Uterus (tissue), 2 donors: ENCODE results near the gene NXPH4.

ENCODE experiments used
- POLR2A ChIP-seq, 2 donors: fragments of 450-650 bp; IDR thresholded peaks; one replicate each; pipeline ENCODE4 v1.6.1; 2016; ENCODE audit warnings: antibody characterized with exemption in 2 of 2, mild to moderate bottlenecking in 1 of 2, moderate library complexity in 1 of 2
- TF ChIP-seq, protein P1 (sequence below), 4 experiments: fragments of 200-600 bp in 2 of 4; fragments of 450-650 bp in 2 of 4; sonication (generic) in 2 of 4; IDR thresholded peaks; one replicate each; pipeline ENCODE4 v1.5.1; 2016 to 2019; ENCODE audit warnings: antibody characterized with exemption in 4 of 4, mild to moderate bottlenecking in 2 of 4, moderate library complexity in 1 of 4

DNA sequence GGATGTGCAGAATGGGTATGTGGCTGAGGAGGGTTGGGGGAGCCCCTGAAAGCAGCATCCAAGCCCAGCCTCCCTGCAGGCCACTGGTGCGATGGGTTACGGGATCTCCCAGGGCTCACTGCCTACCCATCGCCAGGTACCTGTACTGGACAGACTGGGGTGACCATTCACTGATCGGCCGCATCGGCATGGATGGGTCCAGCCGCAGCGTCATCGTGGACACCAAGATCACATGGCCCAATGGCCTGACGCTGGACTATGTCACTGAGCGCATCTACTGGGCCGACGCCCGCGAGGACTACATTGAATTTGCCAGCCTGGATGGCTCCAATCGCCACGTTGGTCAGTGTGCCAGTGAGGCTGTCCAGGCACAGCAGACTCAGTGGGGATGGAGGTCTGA, 18.3 kb upstream of the NXPH4 start:
- TF ChIP-seq, protein P1, sequence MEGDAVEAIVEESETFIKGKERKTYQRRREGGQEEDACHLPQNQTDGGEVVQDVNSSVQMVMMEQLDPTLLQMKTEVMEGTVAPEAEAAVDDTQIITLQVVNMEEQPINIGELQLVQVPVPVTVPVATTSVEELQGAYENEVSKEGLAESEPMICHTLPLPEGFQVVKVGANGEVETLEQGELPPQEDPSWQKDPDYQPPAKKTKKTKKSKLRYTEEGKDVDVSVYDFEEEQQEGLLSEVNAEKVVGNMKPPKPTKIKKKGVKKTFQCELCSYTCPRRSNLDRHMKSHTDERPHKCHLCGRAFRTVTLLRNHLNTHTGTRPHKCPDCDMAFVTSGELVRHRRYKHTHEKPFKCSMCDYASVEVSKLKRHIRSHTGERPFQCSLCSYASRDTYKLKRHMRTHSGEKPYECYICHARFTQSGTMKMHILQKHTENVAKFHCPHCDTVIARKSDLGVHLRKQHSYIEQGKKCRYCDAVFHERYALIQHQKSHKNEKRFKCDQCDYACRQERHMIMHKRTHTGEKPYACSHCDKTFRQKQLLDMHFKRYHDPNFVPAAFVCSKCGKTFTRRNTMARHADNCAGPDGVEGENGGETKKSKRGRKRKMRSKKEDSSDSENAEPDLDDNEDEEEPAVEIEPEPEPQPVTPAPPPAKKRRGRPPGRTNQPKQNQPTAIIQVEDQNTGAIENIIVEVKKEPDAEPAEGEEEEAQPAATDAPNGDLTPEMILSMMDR (IDR thresholded peaks at IDR 0.05) = no peak
- no peak for TF ChIP-seq POLR2A (IDR thresholded peaks at IDR 0.05)
